Smooth muscle cell (in vitro differentiated cells): Measurements from ENCODE around the gene NTF4. TPM values are rescaled to one million over a fixed set of nuclear protein-coding genes. Genes with fewer than 3 reads are reported as not detected.

Experiments used
- DNase-seq: peaks from one replicate; lab custom pipeline; 2025; ENCODE audit not compliant: unreplicated experiment; lab: John Stamatoyannopoulos, UW
- H2AFZ ChIP-seq: fragments of 200-600 bp; sonication (generic); 2 replicates; pipeline ENCODE4 v1.6.0; 2016; ENCODE audit warnings: antibody characterized with exemption, low read depth, mild to moderate bottlenecking
- H3F3A ChIP-seq: fragments of 200-600 bp; sonication (generic); 2 replicates; pipeline ENCODE4 v1.6.0; 2017; ENCODE audit warnings: antibody characterized with exemption, low read depth
- H3K27ac ChIP-seq: fragments of 200-600 bp; sonication (generic); 2 replicates; pipeline ENCODE4 v1.5.1; 2016; ENCODE audit warnings: low read depth, mild to moderate bottlenecking
- H3K27me3 ChIP-seq: fragments of 200-600 bp; sonication (generic); 2 replicates; pipeline ENCODE4 v1.6.1; 2016; ENCODE audit warnings: low read depth, mild to moderate bottlenecking
- H3K36me3 ChIP-seq: fragments of 200-600 bp; sonication (generic); 2 replicates; pipeline ENCODE4 v1.5.1; 2016; ENCODE audit warnings: low read depth
- H3K4me1 ChIP-seq: fragments of 200-600 bp; sonication (generic); 2 replicates; pipeline ENCODE4 v1.5.1; 2016; ENCODE audit warnings: low read depth
- H3K4me2 ChIP-seq: fragments of 200-600 bp; sonication (generic); 2 replicates; pipeline ENCODE4 v1.6.0; 2016; ENCODE audit warnings: mild to moderate bottlenecking
- H3K4me3 ChIP-seq: fragments of 200-600 bp; sonication (generic); 2 replicates; pipeline ENCODE4 v1.5.1; 2016; ENCODE audit warnings: mild to moderate bottlenecking
- H3K79me2 ChIP-seq: fragments of 200-600 bp; sonication (generic); 2 replicates; pipeline ENCODE4 v1.6.0; 2016; ENCODE audit warnings: low read depth, mild to moderate bottlenecking
- H3K9ac ChIP-seq: fragments of 200-600 bp; sonication (generic); 2 replicates; pipeline ENCODE4 v1.6.0; 2016; ENCODE audit warnings: low read depth
- H3K9me3 ChIP-seq: fragments of 200-600 bp; sonication (generic); replicated peaks from 2 replicates; pipeline ENCODE4 v1.5.1; 2016; ENCODE audit warnings: low read depth
- H4K20me1 ChIP-seq: fragments of 200-600 bp; sonication (generic); 2 replicates; pipeline ENCODE4 v1.6.0; 2016; ENCODE audit warnings: low read depth
- CTCF ChIP-seq: fragments of 200-600 bp; sonication (generic); IDR thresholded peaks from 2 replicates; pipeline ENCODE4 v1.5.1; 2017; ENCODE audit warnings: borderline replicate concordance, mild to moderate bottlenecking, antibody characterized with exemption; ENCODE audit not compliant: insufficient read depth, poor library complexity, severe bottlenecking
- WGBS: methylation state at CpG from one replicate; pipeline ENCODE4 v1.1.7; 2016; ENCODE audit warnings: low lambda C conversion rate; 5-methylcytosine and 5-hydroxymethylcytosine counted together
- polyA plus RNA-seq: library from polyadenylated mRNA; unstranded; fragments of >200 nt; fragmentation: Nextera tagmentation; extraction: Ambion mirVana; gene quantifications from 2 replicates; pipeline ENCODE4 v1.2.1, GENCODE V29; 2016
- small RNA-seq: library from RNA; depleted of rRNA; stranded (forward); fragments of <200 nt; gene quantifications from one replicate; pipeline ENCODE3, GENCODE V24; 2014
- total RNA-seq: library from RNA; depleted of rRNA; stranded (reverse); fragments of >200 nt; gene quantifications from 2 replicates; pipeline ENCODE4 v1.2.3, GENCODE V29; 2014

The NTF4 gene
- total and polyA plus RNA-seq, 2 experiments from 2014 or later, result 1.4 to 1.8 TPM

- H3K4me3 ChIP-seq, result no peak overlapping the region
- H2AFZ ChIP-seq, result no peak overlapping the region
- H3K4me2 ChIP-seq, result no peak overlapping the region
- no peaks in the 10 kb centered on the region for H3K9me3 ChIP-seq
- 92% methylated on average over 32 of the region's 32 CpGs for WGBS
- H4K20me1 ChIP-seq, result no peaks in the 10 kb centered on the region
- H3F3A ChIP-seq, result no peaks in the 10 kb centered on the region
- no peak overlapping the region for H3K27ac ChIP-seq
- DNase-seq, result no peak
- TF ChIP-seq CTCF, result no peak
- no peaks in the 10 kb centered on the region for H3K36me3 ChIP-seq
- peaks cover 6% of the 10 kb centered on the region for H3K27me3 ChIP-seq
- no peaks in the 10 kb centered on the region for H3K79me2 ChIP-seq
- H3K9ac ChIP-seq, result no peak overlapping the region
- H3K4me1 ChIP-seq, result no peaks in the 10 kb centered on the region
Measured at GRCh38 chr19:49014123-49014869, 50.3 kb downstream of the NTF4 start.

- no peaks in the 10 kb centered on the region for H3K27me3 ChIP-seq
- no peaks in the 10 kb centered on the region for H3K79me2 ChIP-seq
- DNase-seq, result no peak
- H3K4me3 ChIP-seq, result no peak overlapping the region
- no peaks in the 10 kb centered on the region for H3F3A ChIP-seq
- no peak overlapping the region for H3K27ac ChIP-seq
- no peaks in the 10 kb centered on the region for H3K4me1 ChIP-seq
- H4K20me1 ChIP-seq, result no peaks in the 10 kb centered on the region
- no peak for TF ChIP-seq CTCF
- H3K36me3 ChIP-seq, result no peaks in the 10 kb centered on the region
- H3K9ac ChIP-seq, result no peak overlapping the region
- WGBS, result 93% methylated on average over 17 of the region's 17 CpGs
- no peak overlapping the region for H3K4me2 ChIP-seq
- no peaks in the 10 kb centered on the region for H3K9me3 ChIP-seq
- H2AFZ ChIP-seq, result no peak overlapping the region
Measured at GRCh38 chr19:49011194-49011593, 53.4 kb downstream of the NTF4 start.

Small RNA genes within 50 kb of the gene (small RNA-seq; reads per million reads assigned to genes)
- not detected for gene RN7SL708P

Other genes with a start within 250 kb of the NTF4 start
- gene HSD17B14, start 228.3 kb downstream of the NTF4 start, total RNA-seq, result 14.8 and 19.3 TPM in 2 replicates
- 16.4 and 16.9 TPM in 2 replicates for gene HSD17B14, start 228.3 kb downstream of the NTF4 start, polyA plus RNA-seq
- gene PLEKHA4, start 196.2 kb downstream of the NTF4 start, total RNA-seq, result 2.6 and 4.4 TPM in 2 replicates
- 32.6 and 39.2 TPM in 2 replicates for gene PLEKHA4, start 196.2 kb downstream of the NTF4 start, polyA plus RNA-seq
- 88.5 and 99.3 TPM in 2 replicates for gene PPP1R15A, start 192.4 kb downstream of the NTF4 start, total RNA-seq
- gene PPP1R15A, start 192.4 kb downstream of the NTF4 start, polyA plus RNA-seq, result 339 and 357 TPM in 2 replicates
- 0.18 TPM in 1 of 2 replicates, not detected in the other for gene TULP2, start 166.1 kb downstream of the NTF4 start, total RNA-seq
- 1.2 and 1.8 TPM in 2 replicates for gene TULP2, start 166.1 kb downstream of the NTF4 start, polyA plus RNA-seq
- 146 and 221 TPM in 2 replicates for gene NUCB1, start 164.5 kb downstream of the NTF4 start, total RNA-seq
- gene NUCB1, start 164.5 kb downstream of the NTF4 start, polyA plus RNA-seq, result 292 and 329 TPM in 2 replicates
- gene DHDH, start 131.1 kb downstream of the NTF4 start, total RNA-seq, result 0.27 TPM in 1 of 2 replicates, not detected in the other
- 0.87 and 1.0 TPM in 2 replicates for gene DHDH, start 131.1 kb downstream of the NTF4 start, polyA plus RNA-seq
- 42.8 and 124 TPM in 2 replicates for gene BAX, start 109.9 kb downstream of the NTF4 start, total RNA-seq
- gene BAX, start 109.9 kb downstream of the NTF4 start, polyA plus RNA-seq, result 153 and 185 TPM in 2 replicates
- gene FTL, start 99.5 kb downstream of the NTF4 start, total RNA-seq, result 5,371 and 5,904 TPM in 2 replicates
- 11,768 and 12,053 TPM in 2 replicates for gene FTL, start 99.5 kb downstream of the NTF4 start, polyA plus RNA-seq
- 40.8 and 58.1 TPM in 2 replicates for gene GYS1, start 71.5 kb downstream of the NTF4 start, total RNA-seq
- gene GYS1, start 71.5 kb downstream of the NTF4 start, polyA plus RNA-seq, result 75.2 and 82.6 TPM in 2 replicates
- 74.3 and 89.4 TPM in 2 replicates for gene RUVBL2, start 70.9 kb downstream of the NTF4 start, total RNA-seq
- 117 and 123 TPM in 2 replicates for gene RUVBL2, start 70.9 kb downstream of the NTF4 start, polyA plus RNA-seq
- not detected in 2 replicates for gene LHB, start 47.7 kb downstream of the NTF4 start, total RNA-seq
- gene LHB, start 47.7 kb downstream of the NTF4 start, polyA plus RNA-seq, result 0.39 TPM in 1 of 2 replicates, not detected in the other
- not detected in 2 replicates for gene CGB3, start 40.5 kb downstream of the NTF4 start, total RNA-seq
- gene CGB3, start 40.5 kb downstream of the NTF4 start, polyA plus RNA-seq, result 0.45 and 1.8 TPM in 2 replicates
- 2.3 TPM in 1 of 2 replicates, not detected in the other for gene CGB2, start 32.9 kb downstream of the NTF4 start, total RNA-seq
- gene CGB2, start 32.9 kb downstream of the NTF4 start, polyA plus RNA-seq, result 1.3 TPM in 1 of 2 replicates, not detected in the other
- not detected in 2 replicates for gene CGB1, start 27.9 kb downstream of the NTF4 start, total RNA-seq
- not detected in 2 replicates for gene CGB1, start 27.9 kb downstream of the NTF4 start, polyA plus RNA-seq
- gene CGB5, start 21.0 kb downstream of the NTF4 start, total RNA-seq, result 2.5 TPM in 1 of 2 replicates, not detected in the other
- 2.0 and 3.4 TPM in 2 replicates for gene CGB5, start 21.0 kb downstream of the NTF4 start, polyA plus RNA-seq
- gene CGB8, start 15.7 kb downstream of the NTF4 start, total RNA-seq, result not detected in 2 replicates
- 1.0 and 7.4 TPM in 2 replicates for gene CGB8, start 15.7 kb downstream of the NTF4 start, polyA plus RNA-seq
- gene CGB7, start 7.1 kb downstream of the NTF4 start, total RNA-seq, result 1.3 and 2.0 TPM in 2 replicates
- gene CGB7, start 7.1 kb downstream of the NTF4 start, polyA plus RNA-seq, result 2.5 and 7.6 TPM in 2 replicates
- not detected in 2 replicates for gene KCNA7, start 7.9 kb upstream of the NTF4 start, total RNA-seq
- gene KCNA7, start 7.9 kb upstream of the NTF4 start, polyA plus RNA-seq, result 0.08 and 0.18 TPM in 2 replicates
- 164 and 200 TPM in 2 replicates for gene SNRNP70, start 20.6 kb upstream of the NTF4 start, total RNA-seq
- gene SNRNP70, start 20.6 kb upstream of the NTF4 start, polyA plus RNA-seq, result 206 and 216 TPM in 2 replicates
- gene LIN7B, start 49.6 kb upstream of the NTF4 start, total RNA-seq, result 11.7 and 16.5 TPM in 2 replicates
- gene LIN7B, start 49.6 kb upstream of the NTF4 start, polyA plus RNA-seq, result 24.7 and 30.7 TPM in 2 replicates
- gene C19orf73, start 54.3 kb upstream of the NTF4 start, total RNA-seq, result 0.54 and 2.9 TPM in 2 replicates
- gene C19orf73, start 54.3 kb upstream of the NTF4 start, polyA plus RNA-seq, result 0.74 and 1.7 TPM in 2 replicates
- 3.2 and 10.9 TPM in 2 replicates for gene PPFIA3, start 54.7 kb upstream of the NTF4 start, total RNA-seq
- 16.3 and 20.3 TPM in 2 replicates for gene PPFIA3, start 54.7 kb upstream of the NTF4 start, polyA plus RNA-seq
- gene HRC, start 90.6 kb upstream of the NTF4 start, total RNA-seq, result 1.1 TPM in 1 of 2 replicates, not detected in the other
- gene HRC, start 90.6 kb upstream of the NTF4 start, polyA plus RNA-seq, result 0.06 and 0.84 TPM in 2 replicates
- gene TRPM4, start 93.0 kb upstream of the NTF4 start, total RNA-seq, result 15.0 and 27.7 TPM in 2 replicates
- 32.1 and 47.0 TPM in 2 replicates for gene TRPM4, start 93.0 kb upstream of the NTF4 start, polyA plus RNA-seq